Cardiac muscle cell (in vitro differentiated cells and primary cell): ENCODE measurements around the gene CPLX3. TPM values are rescaled to one million over a fixed set of nuclear protein-coding genes. Genes with fewer than 3 reads are reported as not detected.
A peak's percentile ranks its signal among the peaks of the same experiment; 100 is the strongest.

Experiments
- DNase-seq, 2 donors: peaks; one replicate each; pipeline versions ENCODE4 v3.0.0 to v3.0.0-alpha.2; 2010 to 2017; ENCODE audit warnings: low read depth in 1 of 2, low spot score in 1 of 2
- H3K27ac ChIP-seq: fragments of 200-600 bp; sonication (generic); 2 replicates; pipeline ENCODE4 v1.5.1; 2016
- H3K27me3 ChIP-seq: fragments of 200-600 bp; sonication (generic); 2 replicates; pipeline ENCODE4 v1.6.0; 2016; ENCODE audit warnings: control low read depth
- H3K36me3 ChIP-seq: fragments of 200-600 bp; sonication (generic); 2 replicates; pipeline ENCODE4 v1.5.1; 2016; ENCODE audit warnings: control low read depth
- H3K4me1 ChIP-seq: fragments of 200-600 bp; sonication (generic); 2 replicates; pipeline ENCODE4 v1.8.1; 2017; ENCODE audit warnings: low read depth, mild to moderate bottlenecking, mixed run types
- H3K4me3 ChIP-seq: fragments of 200-600 bp; sonication (generic); 2 replicates; pipeline ENCODE4 v1.5.1; 2016; ENCODE audit warnings: mild to moderate bottlenecking
- H3K9me3 ChIP-seq: fragments of 200-600 bp; sonication (generic); 2 replicates; pipeline ENCODE4 v1.5.1; 2017; ENCODE audit warnings: low read depth, mild to moderate bottlenecking, control low read depth
- CTCF ChIP-seq: IDR thresholded peaks from 2 replicates; pipeline ENCODE4 v1.5.1; 2012; ENCODE audit warnings: low read depth, mild to moderate bottlenecking, low read length
- polyA plus RNA-seq: library from polyadenylated mRNA; unstranded; fragments of >200 nt; fragmentation: Nextera tagmentation; extraction: Ambion mirVana; gene quantifications from 2 replicates; pipeline ENCODE4 v1.2.1, GENCODE V29; 2016
- total RNA-seq: library from RNA; depleted of rRNA; stranded (reverse); fragments of >200 nt; gene quantifications from 2 replicates; pipeline ENCODE4 v1.2.3, GENCODE V29; 2016

CPLX3 gene
- total and polyA plus RNA-seq, 2 experiments from 2014 or later: not detected

GRCh38 chr15:74855857-74856256 lies 29.4 kb downstream of the CPLX3 start:
- peaks cover 10% of the 10 kb centered on the region for H3K4me1 ChIP-seq
- H3K4me3 ChIP-seq: no peak overlapping the region
- H3K9me3 ChIP-seq: no peaks in the 10 kb centered on the region
- H3K27me3 ChIP-seq: no peaks in the 10 kb centered on the region
- no peak overlapping the region for H3K27ac ChIP-seq
- H3K36me3 ChIP-seq: peaks cover 19% of the 10 kb centered on the region
- DNase-seq: no peak
- TF ChIP-seq CTCF: no peak

- Histone ChIP-seq H3K27me3 (no peaks in the 10 kb centered on the region), H3K27ac (peak overlapping the region; percentile 81), H3K4me3 (no peak overlapping the region), H3K4me1 (peaks cover 10% of the 10 kb centered on the region), H3K9me3 (no peaks in the 10 kb centered on the region), H3K36me3 (peaks cover 15% of the 10 kb centered on the region)
- DNase-seq: no peak
- no peak for TF ChIP-seq CTCF
Observed at GRCh38 chr15:74856537-74856936, 30.1 kb downstream of the CPLX3 start.

GRCh38 chr15:74857082-74857655 lies 30.7 kb downstream of the CPLX3 start:
- H3K4me1 ChIP-seq: peaks cover 10% of the 10 kb centered on the region
- peak overlapping the region; percentile 81 for H3K27ac ChIP-seq
- no peak for TF ChIP-seq CTCF
- H3K27me3 ChIP-seq: no peaks in the 10 kb centered on the region
- H3K9me3 ChIP-seq: no peaks in the 10 kb centered on the region
- peaks cover 11% of the 10 kb centered on the region for H3K36me3 ChIP-seq
- no peak for DNase-seq
- H3K4me3 ChIP-seq: no peak overlapping the region

GRCh38 chr15:74857671-74858368 lies 31.4 kb downstream of the CPLX3 start:
- DNase-seq: no peak
- no peak for TF ChIP-seq CTCF
- no peaks in the 10 kb centered on the region for H3K9me3 ChIP-seq

GRCh38 chr15:74858369-74858740 lies 31.9 kb downstream of the CPLX3 start:
- H3K9me3 ChIP-seq: no peaks in the 10 kb centered on the region
- DNase-seq: no peak
- TF ChIP-seq CTCF: no peak
- no peaks in the 10 kb centered on the region for H3K27me3 ChIP-seq
- peaks cover 10% of the 10 kb centered on the region for H3K4me1 ChIP-seq
- H3K27ac ChIP-seq: no peak overlapping the region
- peaks cover 3% of the 10 kb centered on the region for H3K36me3 ChIP-seq
- H3K4me3 ChIP-seq: no peak overlapping the region

More at GRCh38 chr15:74857671-74858368, 31.4 kb downstream of the CPLX3 start:
- H3K4me3 ChIP-seq: no peak overlapping the region
- H3K27ac ChIP-seq: peak overlapping the region; percentile 81
- H3K4me1 ChIP-seq: peaks cover 10% of the 10 kb centered on the region
- no peaks in the 10 kb centered on the region for H3K27me3 ChIP-seq
- peaks cover 5% of the 10 kb centered on the region for H3K36me3 ChIP-seq
